DND-41 (cell line): Measurements from ENCODE around the gene RPH3AL.

ENCODE experiments used
- EZH2 ChIP-seq: IDR thresholded peaks from 3 replicates; pipeline ENCODE4 v1.6.1; 2012; ENCODE audit warnings: borderline replicate concordance, low read depth, mild to moderate bottlenecking, moderate library complexity, low read length, inconsistent platforms; ENCODE audit not compliant: severe bottlenecking
- TF ChIP-seq, protein P1 (sequence below): IDR thresholded peaks from 2 replicates; pipeline ENCODE4 v1.5.1; 2012; ENCODE audit warnings: borderline replicate concordance, low read length, moderate library complexity, mild to moderate bottlenecking; ENCODE audit not compliant: poor library complexity, severe bottlenecking; ENCODE audit errors: extremely low read depth

- TF ChIP-seq, protein P1, sequence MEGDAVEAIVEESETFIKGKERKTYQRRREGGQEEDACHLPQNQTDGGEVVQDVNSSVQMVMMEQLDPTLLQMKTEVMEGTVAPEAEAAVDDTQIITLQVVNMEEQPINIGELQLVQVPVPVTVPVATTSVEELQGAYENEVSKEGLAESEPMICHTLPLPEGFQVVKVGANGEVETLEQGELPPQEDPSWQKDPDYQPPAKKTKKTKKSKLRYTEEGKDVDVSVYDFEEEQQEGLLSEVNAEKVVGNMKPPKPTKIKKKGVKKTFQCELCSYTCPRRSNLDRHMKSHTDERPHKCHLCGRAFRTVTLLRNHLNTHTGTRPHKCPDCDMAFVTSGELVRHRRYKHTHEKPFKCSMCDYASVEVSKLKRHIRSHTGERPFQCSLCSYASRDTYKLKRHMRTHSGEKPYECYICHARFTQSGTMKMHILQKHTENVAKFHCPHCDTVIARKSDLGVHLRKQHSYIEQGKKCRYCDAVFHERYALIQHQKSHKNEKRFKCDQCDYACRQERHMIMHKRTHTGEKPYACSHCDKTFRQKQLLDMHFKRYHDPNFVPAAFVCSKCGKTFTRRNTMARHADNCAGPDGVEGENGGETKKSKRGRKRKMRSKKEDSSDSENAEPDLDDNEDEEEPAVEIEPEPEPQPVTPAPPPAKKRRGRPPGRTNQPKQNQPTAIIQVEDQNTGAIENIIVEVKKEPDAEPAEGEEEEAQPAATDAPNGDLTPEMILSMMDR = no peak
- TF ChIP-seq EZH2 = no peak
Observed at GRCh38 chr17:248337-249235, 104.0 kb downstream of the RPH3AL start.
